ENCODE results near the gene CYB5D1. TPM values are rescaled to one million over a fixed set of nuclear protein-coding genes. Genes with fewer than 3 reads are reported as not detected.

The CYB5D1 gene
- total and polyA plus RNA-seq, 2 of the 8 experiments (the other 6 are each of a cell fraction or from before 2014, with no cell fraction given): 11.0 to 18.0 TPM

GRCh38 chr17:7857713-7858521 is at the start of gene CYB5D1 (continued):
- no peak for TF ChIP-seq CHD1 (IDR thresholded peaks at IDR 0.05; ENCODE audit: low read depth, low read length)
- peak; percentile 27 for TF ChIP-seq KDM4A (IDR thresholded peaks at IDR 0.05; ENCODE audit: low read depth, low read length, severe bottlenecking)
- TF ChIP-seq SRF (IDR thresholded peaks at IDR 0.05; ENCODE audit: low read depth, low read length): no peak
- no peak for TF ChIP-seq GABPA (IDR thresholded peaks at IDR 0.05; ENCODE audit: borderline replicate concordance, insufficient read depth, low read length)
- no peak for TF ChIP-seq KDM5A (IDR thresholded peaks at IDR 0.05; ENCODE audit: low read length)
- TF ChIP-seq JUND (IDR thresholded peaks at IDR 0.05; ENCODE audit: low read length): no peak
- 0 out of 2 replicates have a peak, but pooled peaks have one; percentile 15 for TF ChIP-seq TEAD4 (IDR thresholded peaks at IDR 0.05; ENCODE audit: low read depth, low read length)
- peak in 1 of 2 experiments; percentile 28; a peak in 2 of 3 replicates for TF ChIP-seq POLR2A (IDR thresholded peaks at IDR 0.05; ENCODE audit: control extremely low read depth in 1 of 2, low read depth in 2 of 2, low read length in 2 of 2)
- TF ChIP-seq BACH1 (IDR thresholded peaks at IDR 0.05; ENCODE audit: low read length): 0 out of 2 replicates have a peak, but pooled peaks have one; percentile 31
- 0 out of 2 replicates have a peak, but pooled peaks have one; percentile 29 for TF ChIP-seq USF2 (IDR thresholded peaks at IDR 0.05; ENCODE audit: low read length)
- 0 out of 2 replicates have a peak, but pooled peaks have one; percentile 21 for TF ChIP-seq SP4 (IDR thresholded peaks at IDR 0.05; ENCODE audit: low read length)
- peak; percentile 74 for TF ChIP-seq MAX (IDR thresholded peaks at IDR 0.05)
- peak; percentile 85; the same call in 1 of the 2 replicates for TF ChIP-seq ATF2 (IDR thresholded peaks at IDR 0.05; ENCODE audit: low read length)
- TF ChIP-seq CTCF (IDR thresholded peaks at IDR 0.05; ENCODE audit: control extremely low read depth in 1 of 3, insufficient read depth in 1 of 3, low read depth in 1 of 3, low read length in 3 of 3): no peak
- peak; percentile 75 to 92; a peak in 2 of 4 replicates for TF ChIP-seq SIN3A (conservative IDR thresholded peaks at IDR 0.05 in 1 of 2, IDR thresholded peaks at IDR 0.05 in 1 of 2; ENCODE audit: low read depth in 1 of 2, low read length in 2 of 2)
- peak; percentile 47 to 97; a peak in 3 of 4 replicates for TF ChIP-seq HDAC2 (IDR thresholded peaks at IDR 0.05; ENCODE audit: borderline replicate concordance in 1 of 2, low read depth in 2 of 2, low read length in 2 of 2)
- no peak for TF ChIP-seq CBX8 (IDR thresholded peaks at IDR 0.05; ENCODE audit: borderline replicate concordance, low read depth, low read length)

Data from H1 (cell line).